ENCODE data around the gene CDADC1. TPM values are rescaled to one million over a fixed set of nuclear protein-coding genes. Genes with fewer than 3 reads are reported as not detected.
A peak's percentile ranks its signal among the peaks of the same experiment; 100 is the strongest.

Gene CDADC1
- total and polyA plus RNA-seq, 7 experiments from 2014 or later: 9.2 to 21.3 (median 12.8) TPM

DNA sequence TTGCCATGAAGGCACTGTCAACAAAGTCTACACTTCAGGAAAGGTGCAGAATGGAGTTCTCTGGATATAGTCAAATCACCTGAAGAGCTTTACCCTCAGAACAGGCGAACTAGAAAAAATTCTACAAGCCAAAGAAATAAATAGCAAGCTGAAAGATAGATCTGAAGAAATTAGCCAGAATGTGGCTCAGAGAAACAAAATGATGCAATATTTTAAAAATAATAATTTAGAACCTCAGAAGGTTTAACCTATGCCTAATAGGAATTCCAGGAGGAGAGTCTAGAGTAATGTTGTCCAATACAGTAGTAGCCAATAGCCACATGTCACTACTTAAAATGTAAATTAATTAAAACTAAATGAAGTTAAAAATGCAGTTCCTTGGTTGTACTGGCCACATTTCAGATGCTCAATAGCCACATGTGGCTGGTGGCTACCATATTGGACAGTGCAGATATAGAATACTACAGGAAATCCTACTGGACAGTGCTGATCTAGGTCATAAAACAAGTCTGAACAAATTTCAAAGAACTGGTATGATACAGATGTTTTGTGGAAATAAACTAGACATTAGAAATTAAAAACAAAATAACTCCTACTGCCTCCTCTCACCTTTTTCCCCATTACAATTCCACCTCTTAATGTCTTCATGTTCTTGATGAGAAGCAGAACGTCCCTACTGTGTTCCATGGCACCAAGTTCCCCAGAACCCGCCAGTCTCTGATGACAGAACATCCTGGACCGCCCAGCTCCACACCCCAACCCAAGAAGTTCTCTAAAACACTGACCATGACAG is 679 bp upstream of the CDADC1 start:
- DNase-seq (no peak), ATAC-seq (peak; percentile 74)
- Mint-ChIP-seq H3K27ac (peak overlapping the region; percentile 92 to 97 (median 95)), H3K27me3 (peaks cover 0 to 30% (median 0%) of the 10 kb centered on the region in 5 donors), H3K4me3 (peak overlapping the region; percentile 94 to 99 (median 98)), H3K9me3 (peaks cover 0 to 2% (median 0%) of the 10 kb centered on the region in 11 donors), H3K4me1 (peaks cover 13 to 53% (median 48%) of the 10 kb centered on the region in 7 donors), H3K36me3 (peaks cover 0 to 7% (median 3%) of the 10 kb centered on the region in 5 donors)
- peak overlapping the region; percentile 93 for H3K4me3 ChIP-seq (ENCODE audit: low read length)
- H3K4me1 ChIP-seq (ENCODE audit: control insufficient read depth in 2 of 2, insufficient read depth in 2 of 2, low read length in 2 of 2): peaks cover 0 to 3% of the 10 kb centered on the region in 2 donors
- intact Hi-C loops (cut with micrococcal nuclease): loop anchor here (1.0 to 10.0 kb wide), 9 partner anchors 11 to 875 kb away; partner anchors contain the start of genes CYSLTR2 (in 1 of the 2), KPNA3 (in 1 of the 2) and SPRYD7 (in 1 of the 2)
- POLR2A ChIA-PET: interaction anchor here (0.6 to 1.9 kb wide), 5 partner anchors 10 to 234 kb away, joined by 3 to 14 read pairs (median 3); no protein-coding TSS in a partner anchor
- no peaks in the 10 kb centered on the region for H3K9me3 ChIP-seq (ENCODE audit: control insufficient read depth in 2 of 3, low read length in 3 of 3)
- H3K27ac ChIP-seq (ENCODE audit: low read depth, low read length): peak overlapping the region; percentile 75
- CTCF ChIA-PET: interaction anchor here (1.1 to 1.9 kb wide), 2 partner anchors 33 to 359 kb away, joined by 3 to 8 read pairs; no protein-coding TSS in a partner anchor
- H3K27me3 ChIP-seq (ENCODE audit: control insufficient read depth in 2 of 2, insufficient read depth in 2 of 2, low read length in 2 of 2): no peaks in the 10 kb centered on the region
- peaks cover 0 to 6% (median 0%) of the 10 kb centered on the region in 3 experiments for H3K36me3 ChIP-seq (ENCODE audit: control insufficient read depth in 2 of 3, insufficient read depth in 3 of 3, low read length in 3 of 3)

DNA sequence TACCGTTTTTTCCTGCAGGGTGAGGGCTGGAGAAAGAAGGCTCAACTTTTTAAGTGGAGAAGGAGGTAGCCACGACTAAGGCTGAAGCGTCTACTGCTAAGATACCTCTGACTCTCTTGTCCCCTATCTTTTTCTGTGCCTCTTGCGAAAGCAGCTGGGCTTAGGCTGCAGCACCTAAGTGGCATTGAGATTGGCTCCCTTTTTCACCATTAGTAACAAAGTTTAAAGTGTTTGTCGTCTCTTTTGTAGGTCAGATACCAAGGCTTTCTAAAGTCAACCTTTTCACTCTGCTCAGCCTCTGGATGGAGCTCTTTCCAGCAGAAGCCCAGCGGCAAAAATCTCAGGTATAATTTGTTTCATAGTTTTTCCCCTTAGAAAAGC is 887 bp downstream of the CDADC1 start:
- Mint-ChIP-seq H3K27ac (peak overlapping the region; percentile 92 to 97 (median 95)), H3K36me3 (peaks cover 0 to 11% (median 3%) of the 10 kb centered on the region in 5 donors), H3K9me3 (peaks cover 0 to 2% (median 0%) of the 10 kb centered on the region in 11 donors), H3K4me1 (peaks cover 16 to 65% (median 59%) of the 10 kb centered on the region in 7 donors), H3K4me3 (peak overlapping the region; percentile 94 to 99 (median 98)), H3K27me3 (peaks cover 0 to 20% (median 0%) of the 10 kb centered on the region in 5 donors)
- POLR2A ChIA-PET: interaction anchor here (0.5 to 1.9 kb wide), 5 partner anchors 8 to 273 kb away, joined by 3 to 14 read pairs (median 4); partner anchors contain the start of gene FNDC3A
- peak overlapping the region; percentile 93 for H3K4me3 ChIP-seq (ENCODE audit: low read length)
- CTCF ChIA-PET: interaction anchor here (0.8 to 1.9 kb wide), 6 partner anchors 8 to 359 kb away, joined by 3 to 8 read pairs (median 4); no protein-coding TSS in a partner anchor
- no peaks in the 10 kb centered on the region for H3K9me3 ChIP-seq (ENCODE audit: control insufficient read depth in 2 of 3, low read length in 3 of 3)
- H3K27me3 ChIP-seq (ENCODE audit: control insufficient read depth in 2 of 2, insufficient read depth in 2 of 2, low read length in 2 of 2): no peaks in the 10 kb centered on the region
- peaks cover 0 to 6% (median 0%) of the 10 kb centered on the region in 3 experiments for H3K36me3 ChIP-seq (ENCODE audit: control insufficient read depth in 2 of 3, insufficient read depth in 3 of 3, low read length in 3 of 3)
- peak overlapping the region; percentile 75 for H3K27ac ChIP-seq (ENCODE audit: low read depth, low read length)
- no peak for ATAC-seq
- intact Hi-C loops (cut with micrococcal nuclease): loop anchor here (1.0 to 10.0 kb wide), 8 partner anchors 33 to 874 kb away; partner anchors contain the start of genes CAB39L (in 2 of the 2), SETDB2 (in 2 of the 2), CYSLTR2 (in 1 of the 2) and PHF11 (in 1 of the 2)
- DNase-seq: peak in 5 of 9 donors; percentile 4 to 29 (median 12)
- peaks cover 7 to 10% of the 10 kb centered on the region in 2 donors for H3K4me1 ChIP-seq (ENCODE audit: control insufficient read depth in 2 of 2, insufficient read depth in 2 of 2, low read length in 2 of 2)

DNA sequence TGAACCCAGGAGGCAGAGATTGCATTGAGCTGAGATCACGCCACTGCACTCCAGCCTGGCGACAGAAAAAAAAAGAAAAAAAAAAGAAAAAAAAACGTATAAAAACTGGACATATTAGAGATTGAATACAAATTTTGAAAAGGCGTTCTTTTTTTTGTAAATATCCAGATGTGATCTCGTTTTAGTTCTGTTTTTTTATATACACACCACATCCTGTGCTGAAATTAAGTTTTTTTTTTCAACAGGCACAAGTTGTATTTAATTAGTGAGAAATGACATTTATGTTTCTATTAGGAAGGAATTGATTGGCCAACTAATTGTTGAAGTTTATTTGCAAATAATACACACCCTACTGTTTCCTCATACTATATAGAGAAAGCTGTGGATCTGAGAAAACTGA is 3.6 kb downstream of the CDADC1 start:
- intact Hi-C loops (cut with micrococcal nuclease): no loop called here
- no peak overlapping the region for H3K27ac ChIP-seq (ENCODE audit: low read depth, low read length)
- no peak for DNase-seq
- H3K9me3 Mint-ChIP-seq: no peaks in the 10 kb centered on the region
- no peaks in the 10 kb centered on the region for H3K9me3 ChIP-seq (ENCODE audit: control insufficient read depth in 2 of 3, low read length in 3 of 3)
- peak overlapping the region in 3 of 9 donors; percentile 14 to 27 (median 19) for H3K27ac Mint-ChIP-seq
- H3K4me3 Mint-ChIP-seq: no peak overlapping the region
- no peaks in the 10 kb centered on the region for H3K27me3 ChIP-seq (ENCODE audit: control insufficient read depth in 2 of 2, insufficient read depth in 2 of 2, low read length in 2 of 2)
- H3K4me3 ChIP-seq (ENCODE audit: low read length): no peak overlapping the region
- H3K4me1 Mint-ChIP-seq: peaks cover 20 to 84% (median 78%) of the 10 kb centered on the region in 7 donors
- peaks cover 0 to 3% (median 0%) of the 10 kb centered on the region in 5 donors for H3K27me3 Mint-ChIP-seq
- peaks cover 0 to 11% (median 2%) of the 10 kb centered on the region in 3 experiments for H3K36me3 ChIP-seq (ENCODE audit: control insufficient read depth in 2 of 3, insufficient read depth in 3 of 3, low read length in 3 of 3)
- peaks cover 7 to 26% (median 17%) of the 10 kb centered on the region in 5 donors for H3K36me3 Mint-ChIP-seq
- no peak for ATAC-seq
- ChIA-PET POLR2A (interaction anchor here (0.6 to 0.7 kb wide), 2 partner anchors 20 to 86 kb away, joined by 3 read pairs; no protein-coding TSS in a partner anchor), CTCF (no interaction called here)
- peaks cover 10 to 16% of the 10 kb centered on the region in 2 donors for H3K4me1 ChIP-seq (ENCODE audit: control insufficient read depth in 2 of 2, insufficient read depth in 2 of 2, low read length in 2 of 2)

DNA sequence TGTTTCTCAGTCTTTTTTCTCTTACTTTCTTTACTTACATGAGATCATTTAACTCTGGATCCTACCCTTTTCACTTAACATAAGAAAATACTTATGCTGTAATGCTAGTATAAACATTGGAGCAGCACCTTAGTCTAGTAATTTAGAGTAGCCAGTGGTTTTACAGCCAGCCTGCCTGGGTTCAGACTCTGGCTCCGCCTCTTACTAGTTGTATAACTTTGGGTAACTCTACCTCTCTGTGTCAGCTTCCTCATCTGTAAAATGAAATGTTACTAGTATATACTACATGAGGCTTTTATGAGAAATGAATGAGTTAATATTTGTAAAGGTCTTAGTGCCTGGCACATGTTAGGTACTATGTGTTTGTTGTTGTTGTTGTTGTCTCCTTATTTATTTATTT is 5.6 kb downstream of the CDADC1 start:
- peaks cover 10 to 13% of the 10 kb centered on the region in 2 donors for H3K4me1 ChIP-seq (ENCODE audit: control insufficient read depth in 2 of 2, insufficient read depth in 2 of 2, low read length in 2 of 2)
- H3K27ac ChIP-seq (ENCODE audit: low read depth, low read length): no peak overlapping the region
- H3K9me3 ChIP-seq (ENCODE audit: control insufficient read depth in 2 of 3, low read length in 3 of 3): no peaks in the 10 kb centered on the region

DNA sequence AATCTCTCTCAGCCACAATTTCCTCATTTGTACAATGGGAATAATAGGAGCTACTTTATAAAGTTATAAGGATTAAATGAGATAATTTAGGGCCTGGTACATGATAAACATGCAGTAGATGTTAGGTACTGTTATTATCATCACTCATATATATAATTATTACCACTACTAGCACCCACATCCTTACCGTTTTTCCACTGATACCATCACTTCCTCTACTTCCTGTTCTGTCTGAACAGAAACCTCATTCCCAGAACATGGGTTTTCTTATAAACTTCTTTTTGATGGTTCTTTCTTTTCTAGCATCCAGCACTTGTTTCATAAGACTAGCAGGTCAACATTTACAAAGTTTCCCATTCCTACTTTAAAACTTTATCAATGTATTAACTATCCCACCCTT is 6.3 kb downstream of the CDADC1 start:
- no peak overlapping the region for H3K4me3 ChIP-seq (ENCODE audit: low read length)
- no peaks in the 10 kb centered on the region for H3K9me3 ChIP-seq (ENCODE audit: control insufficient read depth in 2 of 3, low read length in 3 of 3)
- H3K27ac Mint-ChIP-seq: peak overlapping the region in 5 of 9 donors; percentile 42 to 82 (median 54)
- H3K36me3 Mint-ChIP-seq: peaks cover 3 to 31% (median 17%) of the 10 kb centered on the region in 5 donors
- H3K27me3 Mint-ChIP-seq: no peaks in the 10 kb centered on the region
- ATAC-seq (no peak), DNase-seq (no peak)
- ChIA-PET CTCF (no interaction called here), POLR2A (no interaction called here)
- no peaks in the 10 kb centered on the region for H3K9me3 Mint-ChIP-seq
- H3K4me1 Mint-ChIP-seq: peaks cover 18 to 86% (median 76%) of the 10 kb centered on the region in 7 donors
- H3K27me3 ChIP-seq (ENCODE audit: control insufficient read depth in 2 of 2, insufficient read depth in 2 of 2, low read length in 2 of 2): no peaks in the 10 kb centered on the region
- no peak overlapping the region for H3K27ac ChIP-seq (ENCODE audit: low read depth, low read length)
- peaks cover 10 to 20% of the 10 kb centered on the region in 2 donors for H3K4me1 ChIP-seq (ENCODE audit: control insufficient read depth in 2 of 2, insufficient read depth in 2 of 2, low read length in 2 of 2)
- H3K4me3 Mint-ChIP-seq: peak overlapping the region in 2 of 10 donors; percentile 17 to 39
- intact Hi-C loops (cut with micrococcal nuclease): no loop called here
- H3K36me3 ChIP-seq (ENCODE audit: control insufficient read depth in 2 of 3, insufficient read depth in 3 of 3, low read length in 3 of 3): peaks cover 0 to 6% (median 4%) of the 10 kb centered on the region in 3 experiments

More for the DNA sequence above, 5.6 kb downstream of the CDADC1 start:
- POLR2A ChIA-PET: no interaction called here
- CTCF ChIA-PET: no interaction called here
- ATAC-seq (no peak), DNase-seq (no peak)
- Histone ChIP-seq H3K27me3 (ENCODE audit: control insufficient read depth in 2 of 2, insufficient read depth in 2 of 2, low read length in 2 of 2) (no peaks in the 10 kb centered on the region), H3K4me3 (ENCODE audit: low read length) (no peak overlapping the region), H3K36me3 (ENCODE audit: control insufficient read depth in 2 of 3, insufficient read depth in 3 of 3, low read length in 3 of 3) (peaks cover 0 to 6% (median 4%) of the 10 kb centered on the region in 3 experiments)
- no peaks in the 10 kb centered on the region for H3K27me3 Mint-ChIP-seq
- no peaks in the 10 kb centered on the region for H3K9me3 Mint-ChIP-seq
- peaks cover 18 to 88% (median 79%) of the 10 kb centered on the region in 7 donors for H3K4me1 Mint-ChIP-seq
- intact Hi-C loops (cut with micrococcal nuclease): no loop called here
- peaks cover 4 to 31% (median 17%) of the 10 kb centered on the region in 5 donors for H3K36me3 Mint-ChIP-seq
- H3K4me3 Mint-ChIP-seq: peak overlapping the region in 3 of 10 donors; percentile 6 to 46 (median 41)
- H3K27ac Mint-ChIP-seq: peak overlapping the region in 5 of 9 donors; percentile 3 to 82 (median 37)

DNA sequence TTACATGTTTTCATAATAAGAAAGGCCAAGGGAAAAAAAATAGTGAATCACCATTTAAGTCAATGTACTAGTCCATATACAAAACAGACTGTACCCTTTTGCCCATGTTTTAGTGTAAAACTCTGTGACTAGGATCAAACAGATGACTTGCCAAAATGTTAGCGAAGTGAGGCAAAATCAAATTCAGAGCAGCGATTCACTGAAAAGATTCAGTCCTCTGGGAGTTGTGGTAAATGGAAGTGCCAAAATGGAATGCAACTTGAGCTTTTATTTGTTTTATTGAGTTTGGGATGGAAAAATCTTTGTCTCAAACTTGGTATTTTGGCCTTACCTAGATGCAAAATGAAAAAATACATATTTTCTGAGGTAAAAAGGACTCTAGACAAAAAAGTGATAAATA is 9.1 kb downstream of the CDADC1 start:
- Histone ChIP-seq H3K4me3 (ENCODE audit: low read length) (no peak overlapping the region), H3K27me3 (ENCODE audit: control insufficient read depth in 2 of 2, insufficient read depth in 2 of 2, low read length in 2 of 2) (no peaks in the 10 kb centered on the region), H3K36me3 (ENCODE audit: control insufficient read depth in 2 of 3, insufficient read depth in 3 of 3, low read length in 3 of 3) (peaks cover 0 to 24% (median 4%) of the 10 kb centered on the region in 3 experiments), H3K27ac (ENCODE audit: low read depth, low read length) (no peak overlapping the region), H3K4me1 (ENCODE audit: control insufficient read depth in 2 of 2, insufficient read depth in 2 of 2, low read length in 2 of 2) (peaks cover 10 to 20% of the 10 kb centered on the region in 2 donors), H3K9me3 (ENCODE audit: control insufficient read depth in 2 of 3, low read length in 3 of 3) (no peaks in the 10 kb centered on the region)
- Mint-ChIP-seq H3K4me1 (peaks cover 13 to 60% (median 52%) of the 10 kb centered on the region in 7 donors), H3K4me3 (peak overlapping the region in 8 of 10 donors; percentile 8 to 95 (median 78)), H3K9me3 (no peaks in the 10 kb centered on the region), H3K27ac (peak overlapping the region in 6 of 9 donors; percentile 45 to 95 (median 77)), H3K27me3 (no peaks in the 10 kb centered on the region), H3K36me3 (peaks cover 13 to 43% (median 32%) of the 10 kb centered on the region in 5 donors)
- ChIA-PET CTCF (interaction anchor here (0.7 to 1.1 kb wide), 2 partner anchors 8 to 24 kb away, joined by 3 to 4 read pairs; no protein-coding TSS in a partner anchor), POLR2A (interaction anchor here (0.6 to 2.5 kb wide), 2 partner anchors 9 to 800 kb away, joined by 3 to 14 read pairs; partner anchors contain the start of gene CDADC1)
- DNase-seq (no peak), ATAC-seq (no peak)
- intact Hi-C loops (cut with micrococcal nuclease): no loop called here

Data from naive thymus-derived CD4-positive, alpha-beta T cell (primary cell).